Activated CD4-positive, alpha-beta T cell treated with anti-CD3 and anti-CD28 coated beads for 4 hours (primary cell): ENCODE results near the gene SERPINH1.

Experiments used
- DNase-seq, 2 donors: peaks; one replicate each; pipeline ENCODE4 v3.0.0-alpha.2; 2020

Gene SERPINH1

GRCh38 chr11:75533896-75534258 is 28.2 kb upstream of the SERPINH1 start:
- DNase-seq: no peak

- no peak for DNase-seq
Observed at GRCh38 chr11:75534259-75535069, 27.6 kb upstream of the SERPINH1 start.

GRCh38 chr11:75535071-75535470 is 27.0 kb upstream of the SERPINH1 start:
- DNase-seq: no peak

GRCh38 chr11:75536786-75537641 is 25.0 kb upstream of the SERPINH1 start:
- peak; percentile 30 to 44 for DNase-seq

- no peak for DNase-seq
Observed at GRCh38 chr11:75537740-75538139, 24.3 kb upstream of the SERPINH1 start.

- DNase-seq: no peak
Observed at GRCh38 chr11:75538150-75538942, 23.7 kb upstream of the SERPINH1 start.

GRCh38 chr11:75539459-75540334 is 22.4 kb upstream of the SERPINH1 start:
- DNase-seq: no peak

GRCh38 chr11:75541193-75542087 is 20.6 kb upstream of the SERPINH1 start:
- DNase-seq: no peak

- DNase-seq: no peak
Observed at GRCh38 chr11:75542088-75542438, 20.0 kb upstream of the SERPINH1 start.

GRCh38 chr11:75543806-75544205 is 18.2 kb upstream of the SERPINH1 start:
- DNase-seq: no peak

GRCh38 chr11:75547177-75547576 is 14.9 kb upstream of the SERPINH1 start:
- no peak for DNase-seq

- no peak for DNase-seq
Observed at GRCh38 chr11:75547617-75548058, 14.4 kb upstream of the SERPINH1 start.

- no peak for DNase-seq
Observed at GRCh38 chr11:75548595-75549272, 13.3 kb upstream of the SERPINH1 start.

- DNase-seq: no peak
Observed at GRCh38 chr11:75549370-75549958, 12.6 kb upstream of the SERPINH1 start.

GRCh38 chr11:75553182-75553581 is 8.9 kb upstream of the SERPINH1 start:
- no peak for DNase-seq

GRCh38 chr11:75553889-75554257 is 8.2 kb upstream of the SERPINH1 start:
- DNase-seq: no peak

- no peak for DNase-seq
Observed at GRCh38 chr11:75554258-75555022, 7.6 kb upstream of the SERPINH1 start.

GRCh38 chr11:75555079-75555811 is 6.8 kb upstream of the SERPINH1 start:
- no peak for DNase-seq

- DNase-seq: no peak
Observed at GRCh38 chr11:75556275-75556674, 5.8 kb upstream of the SERPINH1 start.
